ENCODE measurements around the gene ABCC2.

ABCC2 gene

GRCh38 chr10:99784727-99785441 is 2.4 kb downstream of the ABCC2 start:
- Histone ChIP-seq H3K36me3 (ENCODE audit: insufficient read depth, insufficient read length, low read length) (no peaks in the 10 kb centered on the region), H3K4me3 (ENCODE audit: insufficient read length, low read depth) (no peak overlapping the region), H3K9me3 (ENCODE audit: insufficient read depth, low read length) (no peaks in the 10 kb centered on the region), H3K27me3 (ENCODE audit: insufficient read depth, insufficient read length) (no peaks in the 10 kb centered on the region), H3K4me1 (ENCODE audit: insufficient read depth, insufficient read length) (no peaks in the 10 kb centered on the region), H3K9ac (ENCODE audit: insufficient read length, low read depth) (no peak overlapping the region)
- no peak for DNase-seq (ENCODE audit: low read depth, low spot score)
- TF ChIP-seq YY1 (IDR thresholded peaks at IDR 0.05; ENCODE audit: insufficient read depth, insufficient read length): no peak
- TF ChIP-seq SUZ12 (IDR thresholded peaks at IDR 0.05; ENCODE audit: extremely low read depth, insufficient read depth, insufficient read length): no peak
- no peak for TF ChIP-seq ZNF274 (IDR thresholded peaks at IDR 0.05; ENCODE audit: low read depth, low read length)

GRCh38 chr10:99785646-99786045 is 3.2 kb downstream of the ABCC2 start:
- TF ChIP-seq YY1 (IDR thresholded peaks at IDR 0.05; ENCODE audit: insufficient read depth, insufficient read length) (no peak), SUZ12 (IDR thresholded peaks at IDR 0.05; ENCODE audit: extremely low read depth, insufficient read depth, insufficient read length) (no peak), ZNF274 (IDR thresholded peaks at IDR 0.05; ENCODE audit: low read depth, low read length) (no peak)
- DNase-seq (ENCODE audit: low read depth, low spot score): no peak
- H3K27me3 ChIP-seq (ENCODE audit: insufficient read depth, insufficient read length): no peaks in the 10 kb centered on the region
- no peaks in the 10 kb centered on the region for H3K36me3 ChIP-seq (ENCODE audit: insufficient read depth, insufficient read length, low read length)
- H3K4me1 ChIP-seq (ENCODE audit: insufficient read depth, insufficient read length): no peaks in the 10 kb centered on the region
- H3K9me3 ChIP-seq (ENCODE audit: insufficient read depth, low read length): no peaks in the 10 kb centered on the region
- no peak overlapping the region for H3K4me3 ChIP-seq (ENCODE audit: insufficient read length, low read depth)
- no peak overlapping the region for H3K9ac ChIP-seq (ENCODE audit: insufficient read length, low read depth)

- H3K4me1 ChIP-seq (ENCODE audit: insufficient read depth, insufficient read length): no peaks in the 10 kb centered on the region
- H3K27me3 ChIP-seq (ENCODE audit: insufficient read depth, insufficient read length): no peaks in the 10 kb centered on the region
- TF ChIP-seq SUZ12 (IDR thresholded peaks at IDR 0.05; ENCODE audit: extremely low read depth, insufficient read depth, insufficient read length) (no peak), ZNF274 (IDR thresholded peaks at IDR 0.05; ENCODE audit: low read depth, low read length) (no peak), YY1 (IDR thresholded peaks at IDR 0.05; ENCODE audit: insufficient read depth, insufficient read length) (no peak)
- no peaks in the 10 kb centered on the region for H3K9me3 ChIP-seq (ENCODE audit: insufficient read depth, low read length)
- no peak overlapping the region for H3K9ac ChIP-seq (ENCODE audit: insufficient read length, low read depth)
- no peak overlapping the region for H3K4me3 ChIP-seq (ENCODE audit: insufficient read length, low read depth)
- DNase-seq (ENCODE audit: low read depth, low spot score): no peak
- H3K36me3 ChIP-seq (ENCODE audit: insufficient read depth, insufficient read length, low read length): no peaks in the 10 kb centered on the region
Measured at GRCh38 chr10:99787311-99787710, 4.9 kb downstream of the ABCC2 start.

GRCh38 chr10:99787782-99788445 is 5.5 kb downstream of the ABCC2 start:
- no peak for DNase-seq (ENCODE audit: low read depth, low spot score)

GRCh38 chr10:99788598-99789256 is 6.3 kb downstream of the ABCC2 start:
- TF ChIP-seq ZNF274 (IDR thresholded peaks at IDR 0.05; ENCODE audit: low read depth, low read length) (no peak), SUZ12 (IDR thresholded peaks at IDR 0.05; ENCODE audit: extremely low read depth, insufficient read depth, insufficient read length) (no peak), YY1 (IDR thresholded peaks at IDR 0.05; ENCODE audit: insufficient read depth, insufficient read length) (no peak)
- H3K4me1 ChIP-seq (ENCODE audit: insufficient read depth, insufficient read length): no peaks in the 10 kb centered on the region
- no peak overlapping the region for H3K4me3 ChIP-seq (ENCODE audit: insufficient read length, low read depth)
- H3K9me3 ChIP-seq (ENCODE audit: insufficient read depth, low read length): no peaks in the 10 kb centered on the region
- H3K9ac ChIP-seq (ENCODE audit: insufficient read length, low read depth): no peak overlapping the region
- H3K36me3 ChIP-seq (ENCODE audit: insufficient read depth, insufficient read length, low read length): no peaks in the 10 kb centered on the region
- no peaks in the 10 kb centered on the region for H3K27me3 ChIP-seq (ENCODE audit: insufficient read depth, insufficient read length)
- no peak for DNase-seq (ENCODE audit: low read depth, low spot score)

More at GRCh38 chr10:99787782-99788445, 5.5 kb downstream of the ABCC2 start:
- TF ChIP-seq SUZ12 (IDR thresholded peaks at IDR 0.05; ENCODE audit: extremely low read depth, insufficient read depth, insufficient read length): no peak
- no peak for TF ChIP-seq YY1 (IDR thresholded peaks at IDR 0.05; ENCODE audit: insufficient read depth, insufficient read length)
- TF ChIP-seq ZNF274 (IDR thresholded peaks at IDR 0.05; ENCODE audit: low read depth, low read length): no peak
- Histone ChIP-seq H3K27me3 (ENCODE audit: insufficient read depth, insufficient read length) (no peaks in the 10 kb centered on the region), H3K4me3 (ENCODE audit: insufficient read length, low read depth) (no peak overlapping the region), H3K4me1 (ENCODE audit: insufficient read depth, insufficient read length) (no peaks in the 10 kb centered on the region), H3K36me3 (ENCODE audit: insufficient read depth, insufficient read length, low read length) (no peaks in the 10 kb centered on the region), H3K9me3 (ENCODE audit: insufficient read depth, low read length) (no peaks in the 10 kb centered on the region), H3K9ac (ENCODE audit: insufficient read length, low read depth) (no peak overlapping the region)

GRCh38 chr10:99791831-99792230 is 9.4 kb downstream of the ABCC2 start:
- Histone ChIP-seq H3K4me1 (ENCODE audit: insufficient read depth, insufficient read length) (no peaks in the 10 kb centered on the region), H3K4me3 (ENCODE audit: insufficient read length, low read depth) (no peak overlapping the region), H3K36me3 (ENCODE audit: insufficient read depth, insufficient read length, low read length) (no peaks in the 10 kb centered on the region), H3K27me3 (ENCODE audit: insufficient read depth, insufficient read length) (no peaks in the 10 kb centered on the region), H3K9ac (ENCODE audit: insufficient read length, low read depth) (no peak overlapping the region), H3K9me3 (ENCODE audit: insufficient read depth, low read length) (no peaks in the 10 kb centered on the region)
- DNase-seq (ENCODE audit: low read depth, low spot score): no peak
- TF ChIP-seq YY1 (IDR thresholded peaks at IDR 0.05; ENCODE audit: insufficient read depth, insufficient read length) (no peak), SUZ12 (IDR thresholded peaks at IDR 0.05; ENCODE audit: extremely low read depth, insufficient read depth, insufficient read length) (no peak), ZNF274 (IDR thresholded peaks at IDR 0.05; ENCODE audit: low read depth, low read length) (no peak)

GRCh38 chr10:99793819-99794218 is 11.4 kb downstream of the ABCC2 start:
- TF ChIP-seq SUZ12 (IDR thresholded peaks at IDR 0.05; ENCODE audit: extremely low read depth, insufficient read depth, insufficient read length) (no peak), YY1 (IDR thresholded peaks at IDR 0.05; ENCODE audit: insufficient read depth, insufficient read length) (no peak), ZNF274 (IDR thresholded peaks at IDR 0.05; ENCODE audit: low read depth, low read length) (no peak)
- Histone ChIP-seq H3K9me3 (ENCODE audit: insufficient read depth, low read length) (no peaks in the 10 kb centered on the region), H3K4me3 (ENCODE audit: insufficient read length, low read depth) (no peak overlapping the region), H3K9ac (ENCODE audit: insufficient read length, low read depth) (no peak overlapping the region), H3K4me1 (ENCODE audit: insufficient read depth, insufficient read length) (no peaks in the 10 kb centered on the region), H3K27me3 (ENCODE audit: insufficient read depth, insufficient read length) (no peaks in the 10 kb centered on the region), H3K36me3 (ENCODE audit: insufficient read depth, insufficient read length, low read length) (no peaks in the 10 kb centered on the region)
- no peak for DNase-seq (ENCODE audit: low read depth, low spot score)

All from NT2/D1 (cell line).